GM23338 (cell line): ENCODE data around the gene LIMCH1. TPM values are rescaled to one million over a fixed set of nuclear protein-coding genes. Genes with fewer than 3 reads are reported as not detected.

Experiments
- ATAC-seq: fragments of 200-7000 bp; cut with Tn5 transposase; 3 replicates; pipeline ENCODE4 v1.9.1; 2020
- DNase-seq: peaks from one replicate; pipeline ENCODE4 v3.0.0-alpha.2; 2015; ENCODE audit warnings: low spot score
- H2AFZ ChIP-seq: fragments of 200-600 bp; sonication (generic); 2 replicates; pipeline ENCODE4 v1.8.0; 2016; ENCODE audit warnings: antibody characterized with exemption, mild to moderate bottlenecking, moderate library complexity
- H3F3A ChIP-seq: fragments of 200-600 bp; sonication (generic); replicated peaks from 2 replicates; pipeline ENCODE4 v1.8.0; 2017; ENCODE audit warnings: antibody characterized with exemption, mixed run types, low read depth
- H3K27ac ChIP-seq: fragments of 200-600 bp; sonication (generic); 2 replicates; pipeline ENCODE4 v1.6.1; 2016; ENCODE audit warnings: low read depth
- H3K27me3 ChIP-seq: fragments of 200-600 bp; sonication (generic); 2 replicates; pipeline ENCODE4 v1.8.0; 2016; ENCODE audit warnings: mild to moderate bottlenecking, mixed run types, moderate library complexity; ENCODE audit not compliant: insufficient read depth
- H3K36me3 ChIP-seq: fragments of 200-600 bp; sonication (generic); 2 replicates; pipeline ENCODE4 v1.8.0; 2016; ENCODE audit warnings: mild to moderate bottlenecking; ENCODE audit not compliant: insufficient read depth
- H3K4me1 ChIP-seq: fragments of 200-600 bp; sonication (generic); 2 replicates; pipeline ENCODE4 v1.8.0; 2016; ENCODE audit warnings: mild to moderate bottlenecking, moderate library complexity; ENCODE audit not compliant: insufficient read depth
- H3K4me2 ChIP-seq: fragments of 200-600 bp; sonication (generic); 2 replicates; pipeline ENCODE4 v1.7.1; 2017; ENCODE audit warnings: mixed run types
- H3K4me3 ChIP-seq: fragments of 200-600 bp; sonication (generic); 2 replicates; pipeline ENCODE4 v1.6.1; 2016; ENCODE audit warnings: mixed run types
- H3K79me2 ChIP-seq: fragments of 200-600 bp; sonication (generic); replicated peaks from 2 replicates; pipeline ENCODE4 v1.8.0; 2017; ENCODE audit warnings: mild to moderate bottlenecking; ENCODE audit not compliant: insufficient read depth
- H3K9me2 ChIP-seq: fragments of 200-600 bp; sonication (generic); 2 replicates; pipeline ENCODE4 v1.8.0; 2017; ENCODE audit not compliant: insufficient read depth
- H4K20me1 ChIP-seq: fragments of 200-600 bp; sonication (generic); replicated peaks from 2 replicates; pipeline ENCODE4 v1.8.0; 2017; ENCODE audit warnings: mild to moderate bottlenecking; ENCODE audit not compliant: insufficient read depth
- H3K27ac Mint-ChIP-seq: 2 replicates; pipeline ENCODE4 v1.8.0; 2020; ENCODE audit warnings: inconsistent platforms, mild to moderate bottlenecking, moderate library complexity, mixed read lengths
- H3K27me3 Mint-ChIP-seq: 3 replicates; pipeline ENCODE4 v1.8.0; 2022; ENCODE audit warnings: low read depth, mild to moderate bottlenecking, moderate library complexity, mixed read lengths, inconsistent platforms; ENCODE audit not compliant: insufficient read depth, poor library complexity
- H3K36me3 Mint-ChIP-seq: 3 replicates; pipeline ENCODE4 v1.8.0; 2021; ENCODE audit warnings: low read depth, mild to moderate bottlenecking, inconsistent platforms, moderate library complexity, mixed read lengths
- H3K4me1 Mint-ChIP-seq: 3 replicates; pipeline ENCODE4 v1.8.0; 2020; ENCODE audit warnings: mild to moderate bottlenecking, inconsistent platforms, mixed read lengths
- H3K4me3 Mint-ChIP-seq: 3 replicates; pipeline ENCODE4 v1.8.0; 2021; ENCODE audit warnings: moderate library complexity, mild to moderate bottlenecking, inconsistent platforms, mixed read lengths
- H3K9me3 Mint-ChIP-seq: 3 replicates; pipeline ENCODE4 v1.8.0; 2020; ENCODE audit warnings: moderate library complexity, mild to moderate bottlenecking, inconsistent platforms, mixed read lengths
- CREB1 ChIP-seq: fragments of 250-450 bp; sonication (Bioruptor Pico); IDR thresholded peaks from 2 replicates; pipeline ENCODE4 v1.5.0; 2020; ENCODE audit warnings: low read depth, mild to moderate bottlenecking, moderate library complexity
- CTCF ChIP-seq, 2 experiments: fragments of 200-600 bp in 1 of 2; sonication (generic) in 1 of 2; conservative IDR thresholded peaks; 2 replicates each; pipeline versions ENCODE4 v1.5.1 to v1.6.1; 2016 to 2017; ENCODE audit warnings: antibody characterized with exemption in 2 of 2, low read depth in 2 of 2, mild to moderate bottlenecking in 2 of 2, moderate library complexity in 1 of 2
- EZH2 ChIP-seq: fragments of 200-600 bp; sonication (generic); IDR thresholded peaks from one replicate; pipeline ENCODE4 v1.8.0; 2017; ENCODE audit warnings: antibody characterized with exemption, mild to moderate bottlenecking, low read depth; ENCODE audit not compliant: unreplicated experiment
- EZH2phosphoT487 ChIP-seq: fragments of 200-600 bp; sonication (generic); IDR thresholded peaks from one replicate; pipeline ENCODE4 v1.8.1; 2018; ENCODE audit warnings: antibody characterized with exemption; ENCODE audit not compliant: unreplicated experiment
- JUNB ChIP-seq: IDR thresholded peaks from one replicate; pipeline ENCODE4 v1.6.1; 2016; ENCODE audit warnings: antibody characterized with exemption; ENCODE audit not compliant: unreplicated experiment
- NANOG ChIP-seq: IDR thresholded peaks from 2 replicates; pipeline ENCODE4 v1.6.1; 2016; ENCODE audit warnings: antibody characterized with exemption, borderline replicate concordance
- POLR2AphosphoS5 ChIP-seq: IDR thresholded peaks from 2 replicates; pipeline ENCODE4 v1.6.1; 2016; ENCODE audit warnings: antibody characterized with exemption, low read depth
- STAT1 ChIP-seq: IDR thresholded peaks from one replicate; pipeline ENCODE4 v1.6.1; 2016; ENCODE audit warnings: antibody characterized with exemption; ENCODE audit not compliant: unreplicated experiment
- ZNF114 ChIP-seq: fragments of 250-450 bp; sonication (Bioruptor Pico); IDR thresholded peaks from 2 replicates; pipeline ENCODE4 v1.5.0; 2020; ENCODE audit warnings: mild to moderate bottlenecking, moderate library complexity
- ZNF331 ChIP-seq: fragments of 250-450 bp; sonication (Bioruptor Pico); IDR thresholded peaks from 2 replicates; pipeline ENCODE4 v1.5.0; 2020; ENCODE audit warnings: low read depth, mild to moderate bottlenecking, moderate library complexity
- ZNF462 ChIP-seq: fragments of 250-450 bp; sonication (Bioruptor Pico); IDR thresholded peaks from 2 replicates; pipeline ENCODE4 v1.5.0; 2020; ENCODE audit warnings: mild to moderate bottlenecking, moderate library complexity
- polyA plus RNA-seq: library from polyadenylated mRNA; unstranded; fragments of >200 nt; fragmentation: Nextera tagmentation; extraction: Ambion mirVana; gene quantifications from 2 replicates; pipeline ENCODE4 v1.2.1, GENCODE V29; 2016
- total RNA-seq: library from RNA; depleted of rRNA; stranded (reverse); fragments of >200 nt; shearing (Covaris generic); gene quantifications from 2 replicates; pipeline ENCODE4 v1.2.3, GENCODE V29; 2014
- TF ChIP-seq, protein P1 (sequence below): IDR thresholded peaks from one replicate; pipeline ENCODE4 v1.6.1; 2018; ENCODE audit warnings: antibody characterized with exemption; ENCODE audit not compliant: unreplicated experiment
- TF ChIP-seq, protein P2 (sequence below): IDR thresholded peaks from 2 replicates; pipeline ENCODE4 v1.6.1; 2016; ENCODE audit warnings: antibody characterized with exemption

The LIMCH1 gene
- total and polyA plus RNA-seq, 2 experiments from 2014 or later: 1.5 TPM

- no peaks in the 10 kb centered on the region for H3K36me3 ChIP-seq
- Mint-ChIP-seq H3K27me3 (no peaks in the 10 kb centered on the region), H3K9me3 (peaks cover 5% of the 10 kb centered on the region; the same call in 2 of the 3 replicates), H3K4me3 (no peak overlapping the region), H3K36me3 (no peaks in the 10 kb centered on the region), H3K27ac (no peak overlapping the region), H3K4me1 (no peaks in the 10 kb centered on the region)
- H3K79me2 ChIP-seq: no peaks in the 10 kb centered on the region
- no peaks in the 10 kb centered on the region for H3F3A ChIP-seq
- H3K27me3 ChIP-seq: peaks cover 6% of the 10 kb centered on the region; the same call in 1 of the 2 replicates
- no peaks in the 10 kb centered on the region for H3K9me2 ChIP-seq
- DNase-seq (no peak), ATAC-seq (no peak)
- H3K4me3 ChIP-seq: no peak overlapping the region
- no peak overlapping the region for H3K27ac ChIP-seq
- H3K4me2 ChIP-seq: no peak overlapping the region
- TF ChIP-seq NANOG (no peak), ZNF331 (CRISPR knock-in tag) (no peak), ZNF114 (CRISPR knock-in tag) (no peak), EZH2phosphoT487 (no peak), ZNF462 (no peak), EZH2 (no peak), CTCF (conservative IDR thresholded peaks at IDR 0.05; ENCODE audit: low read depth in 2 of 2) (no peak), POLR2AphosphoS5 (no peak), CREB1 (CRISPR knock-in tag) (no peak), STAT1 (no peak), JUNB (no peak)
- TF ChIP-seq, protein P1, sequence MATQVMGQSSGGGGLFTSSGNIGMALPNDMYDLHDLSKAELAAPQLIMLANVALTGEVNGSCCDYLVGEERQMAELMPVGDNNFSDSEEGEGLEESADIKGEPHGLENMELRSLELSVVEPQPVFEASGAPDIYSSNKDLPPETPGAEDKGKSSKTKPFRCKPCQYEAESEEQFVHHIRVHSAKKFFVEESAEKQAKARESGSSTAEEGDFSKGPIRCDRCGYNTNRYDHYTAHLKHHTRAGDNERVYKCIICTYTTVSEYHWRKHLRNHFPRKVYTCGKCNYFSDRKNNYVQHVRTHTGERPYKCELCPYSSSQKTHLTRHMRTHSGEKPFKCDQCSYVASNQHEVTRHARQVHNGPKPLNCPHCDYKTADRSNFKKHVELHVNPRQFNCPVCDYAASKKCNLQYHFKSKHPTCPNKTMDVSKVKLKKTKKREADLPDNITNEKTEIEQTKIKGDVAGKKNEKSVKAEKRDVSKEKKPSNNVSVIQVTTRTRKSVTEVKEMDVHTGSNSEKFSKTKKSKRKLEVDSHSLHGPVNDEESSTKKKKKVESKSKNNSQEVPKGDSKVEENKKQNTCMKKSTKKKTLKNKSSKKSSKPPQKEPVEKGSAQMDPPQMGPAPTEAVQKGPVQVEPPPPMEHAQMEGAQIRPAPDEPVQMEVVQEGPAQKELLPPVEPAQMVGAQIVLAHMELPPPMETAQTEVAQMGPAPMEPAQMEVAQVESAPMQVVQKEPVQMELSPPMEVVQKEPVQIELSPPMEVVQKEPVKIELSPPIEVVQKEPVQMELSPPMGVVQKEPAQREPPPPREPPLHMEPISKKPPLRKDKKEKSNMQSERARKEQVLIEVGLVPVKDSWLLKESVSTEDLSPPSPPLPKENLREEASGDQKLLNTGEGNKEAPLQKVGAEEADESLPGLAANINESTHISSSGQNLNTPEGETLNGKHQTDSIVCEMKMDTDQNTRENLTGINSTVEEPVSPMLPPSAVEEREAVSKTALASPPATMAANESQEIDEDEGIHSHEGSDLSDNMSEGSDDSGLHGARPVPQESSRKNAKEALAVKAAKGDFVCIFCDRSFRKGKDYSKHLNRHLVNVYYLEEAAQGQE: no peak
- TF ChIP-seq, protein P2, sequence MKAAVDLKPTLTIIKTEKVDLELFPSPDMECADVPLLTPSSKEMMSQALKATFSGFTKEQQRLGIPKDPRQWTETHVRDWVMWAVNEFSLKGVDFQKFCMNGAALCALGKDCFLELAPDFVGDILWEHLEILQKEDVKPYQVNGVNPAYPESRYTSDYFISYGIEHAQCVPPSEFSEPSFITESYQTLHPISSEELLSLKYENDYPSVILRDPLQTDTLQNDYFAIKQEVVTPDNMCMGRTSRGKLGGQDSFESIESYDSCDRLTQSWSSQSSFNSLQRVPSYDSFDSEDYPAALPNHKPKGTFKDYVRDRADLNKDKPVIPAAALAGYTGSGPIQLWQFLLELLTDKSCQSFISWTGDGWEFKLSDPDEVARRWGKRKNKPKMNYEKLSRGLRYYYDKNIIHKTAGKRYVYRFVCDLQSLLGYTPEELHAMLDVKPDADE: no peak
- H4K20me1 ChIP-seq: no peaks in the 10 kb centered on the region
- no peaks in the 10 kb centered on the region for H3K4me1 ChIP-seq
- no peak overlapping the region for H2AFZ ChIP-seq
Measured at GRCh38 chr4:41722181-41722580, 184.2 kb downstream of the LIMCH1 start.
